Urothelium cell line (cell line): Measurements from ENCODE around the gene FIS1.

Experiments used
- DNase-seq: peaks from one replicate; pipeline ENCODE4 v3.0.0; 2011; ENCODE audit warnings: low spot score, mixed read lengths
- FAIRE-seq: peaks from 2 replicates; lab custom pipeline; 2011; peaks lifted over from hg19 to GRCh38; lab: Jason Lieb, UNC

Gene FIS1

DNA sequence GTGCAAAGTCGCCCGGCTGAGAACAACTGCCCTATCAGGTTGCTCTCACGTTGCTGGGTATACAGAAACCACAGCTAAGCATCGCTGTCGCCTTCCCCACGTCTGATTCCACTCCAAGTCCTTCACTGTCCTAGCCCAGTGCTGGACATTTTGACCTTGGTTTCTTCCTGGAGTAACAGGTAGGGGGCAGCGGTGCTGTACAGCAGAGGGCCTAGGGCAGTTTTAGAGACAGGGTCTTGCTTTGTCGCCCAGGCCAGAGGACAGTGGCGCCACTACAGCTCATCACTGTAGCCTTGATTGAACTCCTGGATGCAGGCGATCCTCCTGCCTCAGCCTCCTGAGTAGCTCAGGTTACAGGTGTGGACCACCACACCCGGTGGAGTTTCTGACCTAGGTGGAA is 9.8 kb downstream of the FIS1 start:
- DNase-seq (no peak), FAIRE-seq (no peak)

DNA sequence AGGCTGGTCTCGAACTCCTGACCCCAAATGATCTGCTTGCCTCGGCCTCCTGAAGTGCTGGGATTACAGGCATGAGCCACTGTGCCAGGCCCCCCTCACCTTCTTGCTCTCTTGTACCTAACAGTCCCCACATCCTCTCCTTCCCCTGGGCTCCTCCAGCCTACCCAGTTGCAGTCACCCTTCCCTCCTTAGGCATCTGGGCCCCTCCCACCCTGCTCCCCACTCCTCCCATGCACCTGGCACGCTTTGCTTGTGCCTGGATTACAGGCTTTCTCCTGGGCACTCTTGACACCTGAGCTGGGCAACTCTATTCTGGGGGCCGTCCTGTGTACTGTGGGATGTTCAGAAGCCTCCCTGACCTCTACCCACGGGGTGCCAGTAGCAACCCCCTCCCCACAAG is 10.2 kb downstream of the FIS1 start:
- no peak for DNase-seq
- no peak for FAIRE-seq

DNA sequence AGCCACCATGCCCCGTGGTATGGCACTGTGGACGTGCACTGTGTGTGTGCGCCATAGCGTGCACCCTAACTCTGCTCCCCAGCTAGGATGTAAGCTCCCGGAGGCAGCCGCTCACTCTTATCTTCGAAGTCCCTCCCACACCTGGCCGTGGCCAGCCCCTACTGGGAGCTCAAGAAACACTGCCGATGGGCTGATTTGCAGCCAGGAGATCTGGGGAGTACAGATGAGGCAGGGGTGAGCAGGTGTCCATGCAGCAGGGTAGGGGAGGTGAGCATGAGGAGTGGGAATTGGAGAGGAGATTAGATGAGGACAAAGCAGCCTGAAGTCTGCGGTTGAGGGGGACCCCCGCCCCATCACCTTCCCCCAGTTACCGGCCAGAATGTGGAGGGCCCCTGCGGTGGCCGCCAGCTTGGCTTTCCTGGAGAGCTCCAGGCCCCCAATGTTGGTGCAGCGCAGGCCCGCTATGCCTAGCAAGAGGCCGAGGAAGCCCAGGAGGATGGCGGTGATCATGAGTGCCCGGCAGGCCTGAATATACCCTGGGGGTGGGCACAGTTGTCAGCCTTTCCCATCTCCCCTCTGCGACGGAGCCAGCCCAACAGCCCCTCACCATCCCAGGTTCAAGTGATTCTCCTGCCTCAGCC is 10.9 kb downstream of the FIS1 start:
- FAIRE-seq (peak; percentile 32), DNase-seq (no peak)

DNA sequence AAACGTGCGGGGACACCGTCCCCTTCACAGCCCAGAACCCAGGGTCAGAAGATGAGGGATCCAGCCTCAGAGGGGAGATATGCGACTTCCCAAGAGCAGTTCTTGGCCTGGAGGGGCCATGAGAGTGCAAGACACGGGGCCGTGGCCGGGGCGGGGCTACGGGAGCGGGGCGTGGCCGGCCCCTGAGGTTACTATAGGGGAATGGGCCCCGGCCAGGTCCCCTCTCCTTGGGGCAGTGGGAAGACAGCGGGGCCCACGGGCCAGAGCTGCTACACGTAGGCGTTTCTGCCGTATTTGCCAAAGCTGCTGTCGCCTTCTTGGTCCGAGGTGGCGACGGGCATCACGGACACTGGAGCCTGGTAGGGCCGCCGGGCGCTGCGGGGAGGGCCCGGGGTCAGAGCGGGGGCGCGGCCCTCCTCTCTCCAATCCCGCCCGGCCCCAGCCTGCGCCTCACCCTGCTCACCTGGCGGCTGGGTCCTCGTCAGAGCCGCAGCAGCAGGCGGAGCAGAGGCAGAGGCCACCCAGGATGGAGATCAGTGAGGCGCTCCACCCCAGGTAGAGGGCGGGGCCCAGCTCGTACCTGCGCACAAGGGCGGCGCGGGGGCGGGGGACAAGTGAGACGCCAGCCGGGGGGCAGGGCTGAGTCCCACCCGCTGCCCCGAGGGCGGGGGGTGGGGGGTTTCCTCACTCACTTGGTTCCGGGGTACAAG is 12.6 kb downstream of the FIS1 start:
- DNase-seq: no peak
- no peak for FAIRE-seq

DNA sequence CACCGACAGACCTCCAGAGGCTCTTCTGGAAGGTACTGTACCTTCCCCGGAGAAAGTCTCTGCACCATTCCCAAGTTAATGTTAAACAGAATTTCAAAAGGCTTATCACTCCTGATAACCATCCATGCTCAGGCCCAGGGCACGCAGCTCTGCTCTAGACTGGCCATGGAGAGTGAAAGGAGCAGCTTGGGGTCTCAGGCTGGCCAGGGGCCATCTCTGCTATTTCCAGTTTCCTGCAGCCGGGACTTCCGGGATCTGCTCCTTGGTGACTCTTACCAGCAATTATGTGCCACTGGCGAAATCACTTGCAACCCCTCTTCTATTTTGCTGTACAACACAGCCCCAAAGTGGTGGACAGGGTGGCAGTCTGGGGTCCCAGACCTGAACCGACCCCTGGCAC is 13.2 kb downstream of the FIS1 start:
- DNase-seq (no peak), FAIRE-seq (no peak)

DNA sequence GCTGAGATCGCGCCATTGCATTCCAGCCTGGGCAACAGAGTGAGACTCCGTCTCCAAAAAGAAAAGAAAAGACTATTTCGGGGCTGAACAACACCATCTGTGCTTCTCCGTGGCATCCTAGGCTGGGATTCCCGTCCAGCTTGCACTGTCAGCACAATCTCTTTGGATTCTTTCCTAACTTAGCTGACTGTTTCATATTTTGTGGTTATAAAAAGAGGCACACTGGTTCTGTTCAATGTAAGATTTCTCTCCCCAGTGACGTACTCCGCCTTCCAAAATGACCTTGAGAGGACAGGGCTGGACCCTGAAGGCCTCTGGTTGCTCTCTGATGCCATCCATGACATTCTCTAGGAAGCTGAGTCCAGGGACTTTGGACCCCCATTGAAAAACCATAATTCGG is 18.2 kb downstream of the FIS1 start:
- FAIRE-seq (no peak), DNase-seq (no peak)

DNA sequence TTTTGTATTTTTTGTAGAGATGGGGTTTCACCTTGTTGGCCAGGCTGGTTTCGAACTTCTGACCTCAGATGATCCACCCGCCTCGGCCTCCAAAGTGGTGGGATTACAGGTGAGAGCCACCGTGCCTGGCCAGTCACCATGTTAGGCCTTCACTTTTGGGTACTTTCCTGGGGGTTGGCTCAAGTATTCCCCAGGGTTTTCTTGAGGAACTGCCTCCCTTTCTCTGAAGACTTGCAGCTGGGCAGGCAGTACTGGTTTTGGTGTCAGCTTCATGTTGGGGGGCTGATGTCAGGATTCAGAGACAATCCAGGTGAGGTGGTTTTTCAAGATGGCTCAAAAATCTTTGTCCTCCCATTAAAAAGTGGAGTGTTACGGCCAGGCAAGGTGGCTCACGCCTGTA is 19.2 kb downstream of the FIS1 start:
- no peak for FAIRE-seq
- DNase-seq: no peak

DNA sequence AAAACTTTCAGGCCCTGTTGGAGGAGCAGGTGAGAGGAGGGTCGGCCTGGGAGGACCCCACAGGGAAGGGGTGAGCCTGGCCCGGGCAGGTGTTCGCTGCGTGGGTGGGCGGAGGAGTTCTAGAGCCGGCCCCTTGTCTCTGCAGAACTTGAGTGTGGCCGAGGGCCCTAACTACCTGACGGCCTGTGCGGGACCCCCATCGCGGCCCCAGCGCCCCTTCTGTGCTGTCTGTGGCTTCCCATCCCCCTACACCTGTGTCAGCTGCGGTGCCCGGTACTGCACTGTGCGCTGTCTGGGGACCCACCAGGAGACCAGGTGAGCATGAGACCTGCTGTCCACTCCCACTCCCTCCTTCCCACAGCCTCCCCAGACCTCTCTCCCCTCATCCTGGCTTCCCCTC is 21.4 kb downstream of the FIS1 start:
- DNase-seq (no peak), FAIRE-seq (no peak)

DNA sequence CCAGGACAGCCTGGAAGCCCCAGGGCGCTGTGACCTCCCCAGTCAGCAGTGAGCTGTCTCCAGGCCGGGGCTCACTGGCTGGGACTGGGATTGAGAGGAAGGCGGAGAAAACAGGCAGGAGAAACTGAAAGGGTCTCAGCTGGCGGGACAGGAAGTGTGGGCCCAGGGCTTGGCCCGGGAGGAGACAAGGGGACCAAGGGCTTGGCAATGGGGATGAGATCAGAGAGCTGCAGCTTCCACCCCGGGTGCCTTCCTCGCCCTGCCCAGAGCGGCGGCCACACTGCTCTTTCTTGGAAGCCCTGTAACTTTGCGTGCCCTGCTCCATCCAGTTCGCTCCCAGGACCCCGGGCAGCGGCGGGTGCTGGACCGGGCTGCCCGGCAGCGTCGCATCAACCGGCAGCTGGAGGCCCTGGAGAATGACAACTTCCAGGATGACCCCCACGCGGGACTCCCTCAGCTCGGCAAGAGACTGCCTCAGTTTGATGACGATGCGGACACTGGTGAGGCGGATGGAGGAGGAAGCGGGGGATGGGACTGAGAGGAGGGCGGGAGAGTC is 22.5 kb downstream of the FIS1 start:
- FAIRE-seq (no peak), DNase-seq (no peak)

DNA sequence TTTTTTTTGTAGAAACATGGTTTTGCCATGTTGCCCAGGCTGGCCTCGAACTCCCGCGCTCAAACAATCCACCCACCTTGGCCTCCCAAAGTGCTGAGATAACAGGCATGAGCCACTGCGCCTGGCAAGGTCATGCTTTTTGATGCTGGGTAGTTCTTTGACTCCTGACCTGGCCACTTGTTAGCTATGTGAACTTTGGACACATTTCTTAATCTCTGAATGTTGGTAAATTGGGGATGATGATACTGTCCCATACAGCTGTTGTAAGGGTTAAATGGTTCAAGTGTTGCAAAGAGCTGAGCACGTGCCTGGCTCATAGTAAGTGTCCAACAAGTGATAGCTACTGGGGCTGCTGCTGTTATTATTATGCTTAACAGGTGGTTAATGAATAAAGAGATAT is 24.6 kb downstream of the FIS1 start:
- FAIRE-seq (no peak), DNase-seq (no peak)

DNA sequence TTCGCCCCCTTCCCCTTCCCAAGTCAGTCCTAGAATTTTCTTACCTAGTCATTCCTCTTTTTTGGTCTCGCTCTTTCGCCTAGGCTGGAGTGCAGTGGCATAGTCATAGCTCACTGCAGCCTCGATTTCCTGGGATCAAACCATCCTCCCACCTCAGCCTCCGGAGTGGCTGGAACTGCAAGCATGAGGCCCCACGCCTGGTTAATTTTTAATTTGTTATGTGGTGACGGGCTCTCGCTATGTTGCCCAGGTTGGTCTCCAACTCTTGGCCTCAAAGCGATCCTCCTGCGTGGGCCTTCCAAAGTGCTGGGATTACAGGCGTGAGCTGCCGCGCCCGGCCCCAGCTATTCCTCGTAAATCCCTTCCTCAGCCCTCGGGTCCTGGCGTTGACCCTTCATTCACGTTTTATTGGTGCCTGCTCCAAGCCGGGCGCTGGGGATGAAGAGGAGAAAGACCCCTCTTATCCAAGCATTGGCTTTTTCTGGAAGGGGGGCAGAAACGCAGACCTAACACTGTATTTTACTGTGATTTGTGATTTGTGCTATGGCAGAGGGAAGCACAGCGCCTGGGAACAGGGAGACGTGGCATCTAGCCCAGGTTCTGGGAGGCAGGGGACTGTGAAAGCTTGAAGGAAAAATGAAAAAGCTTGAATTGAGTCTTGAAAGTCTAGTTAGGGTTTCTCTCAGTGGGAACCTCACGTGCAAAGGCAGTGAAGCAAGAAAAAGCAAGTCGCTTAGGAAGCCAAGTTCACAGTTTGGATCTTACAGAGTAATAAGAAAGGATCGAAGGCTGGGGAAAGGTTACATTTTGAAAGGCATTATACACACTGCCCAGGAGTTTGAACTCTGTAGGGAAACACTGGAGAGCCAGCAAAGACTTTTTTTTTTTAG is 26.4 kb downstream of the FIS1 start:
- no peak for DNase-seq
- no peak for FAIRE-seq

DNA sequence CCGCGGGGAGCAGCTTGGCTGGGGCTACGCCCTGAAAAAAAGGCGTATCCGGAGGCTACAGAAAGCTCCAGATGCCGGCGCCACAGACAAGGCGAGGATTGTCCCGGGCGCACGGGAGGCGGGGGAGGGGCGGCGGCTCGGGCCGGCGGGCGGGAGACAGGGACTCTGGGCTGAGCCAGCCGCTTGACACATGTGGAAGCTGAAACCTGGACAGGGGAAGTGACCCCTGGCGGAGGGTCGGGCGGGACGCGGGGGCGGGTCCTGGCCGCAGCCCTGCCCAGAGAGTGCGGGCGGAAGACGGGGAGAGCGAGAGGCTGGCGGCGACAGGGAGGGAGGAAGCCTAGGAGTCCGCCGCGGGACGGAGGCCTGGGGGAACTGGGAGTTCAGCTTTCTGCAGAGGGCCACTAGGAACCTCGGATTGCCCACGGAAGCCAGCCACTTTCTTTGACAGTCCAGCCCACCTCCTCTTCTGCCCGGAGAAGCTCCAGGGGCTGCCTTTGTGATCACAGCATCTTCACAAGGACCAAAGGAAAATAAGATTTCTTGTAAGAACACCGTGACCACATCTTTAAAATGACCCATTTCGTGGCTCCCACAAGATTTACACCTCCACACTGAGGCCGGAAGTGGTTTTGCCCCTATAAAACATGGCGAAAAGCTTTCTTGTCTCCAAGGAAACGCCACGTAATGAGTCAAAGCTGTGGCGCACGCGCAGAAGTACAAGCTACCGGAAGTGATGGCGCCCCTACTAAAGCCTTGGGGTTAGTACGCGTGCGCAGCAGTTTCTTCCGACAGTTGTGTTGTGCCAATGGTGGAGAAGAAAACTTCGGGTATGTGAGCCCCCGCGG is 27.3 kb downstream of the FIS1 start, which contains the start of the genes PLOD3 and ZNHIT1:
TSS of gene PLOD3 (minus strand) at position 194 of the 848 bp plus-strand sequence. CDS start 307 bp downstream, outside the sequence.
TSS of gene ZNHIT1 (plus strand) at position 778 of the 848 bp plus-strand sequence. CDS start at position 809, 31 bp downstream.
- FAIRE-seq (peak; percentile 97), DNase-seq (peak; percentile 100)

DNA sequence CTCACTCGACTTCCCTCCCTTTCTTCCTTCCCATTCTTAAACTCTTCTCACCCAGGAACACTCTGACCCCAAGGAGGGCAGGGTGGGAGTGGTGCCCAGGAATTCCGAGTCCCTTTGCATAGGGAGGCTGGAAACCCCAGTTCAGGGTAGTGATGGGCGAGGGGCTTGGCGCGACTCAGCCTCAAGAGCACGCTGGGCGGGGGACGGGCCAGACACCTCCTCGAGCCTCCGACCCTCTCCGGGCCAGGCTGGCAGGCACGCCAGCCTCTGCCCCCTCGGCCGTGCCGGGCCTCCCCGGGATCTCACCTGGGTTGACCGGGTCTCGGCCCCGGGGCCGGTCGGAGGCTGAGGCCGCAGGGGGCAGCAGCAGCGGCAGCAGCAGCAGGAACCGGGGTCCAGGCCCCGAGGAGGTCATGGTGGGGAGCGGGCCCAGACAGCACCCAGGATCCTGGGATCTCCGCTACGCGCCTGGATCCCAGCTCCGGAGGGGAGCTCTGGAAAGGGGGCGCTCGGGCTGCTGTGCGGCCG is 28.0 kb downstream of the FIS1 start:
- no peak for DNase-seq

DNA sequence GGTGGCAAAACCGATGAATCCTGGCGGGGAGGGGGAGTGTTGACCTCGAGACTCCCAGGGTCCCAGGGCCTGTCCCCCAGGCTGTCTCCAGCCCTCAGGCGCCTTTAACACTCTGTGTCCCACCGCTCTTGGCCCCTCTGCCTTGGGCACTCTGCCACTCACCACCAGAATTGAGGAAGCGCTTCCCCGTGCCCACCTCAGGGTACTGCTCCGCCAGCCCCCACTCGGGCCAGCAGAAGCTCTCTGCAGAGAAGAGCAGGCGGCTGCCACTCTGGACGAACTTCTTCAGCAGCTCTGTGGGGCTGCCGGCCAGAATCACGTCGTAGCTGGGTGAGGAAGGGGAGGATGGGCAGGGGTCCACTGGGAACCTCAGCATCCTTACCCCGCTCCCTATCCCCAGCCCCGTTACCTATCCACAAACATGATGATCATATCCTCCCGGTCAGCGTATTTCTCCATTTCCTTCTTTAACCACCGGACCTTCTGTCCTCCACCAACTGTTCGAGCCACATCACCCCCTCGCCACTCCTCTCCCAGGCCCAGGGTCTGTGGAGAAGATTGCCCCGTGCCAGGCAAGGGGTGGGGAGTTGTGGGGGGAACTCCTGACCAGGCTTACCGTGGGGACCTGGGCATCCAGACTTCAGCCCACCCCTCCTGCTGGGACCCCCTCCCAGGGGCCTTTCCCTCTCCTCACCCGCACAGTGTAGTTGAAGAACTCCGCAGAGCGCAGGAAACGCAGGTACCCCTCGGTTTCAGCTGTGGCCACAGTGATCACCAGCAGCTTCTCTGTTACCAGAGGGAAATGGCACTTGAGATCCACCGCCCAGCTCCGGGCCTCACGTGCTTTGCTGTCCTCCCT is 28.7 kb downstream of the FIS1 start:
- no peak for FAIRE-seq
- DNase-seq: no peak

More for the DNA sequence above, 28.0 kb downstream of the FIS1 start:
- FAIRE-seq: no peak

DNA sequence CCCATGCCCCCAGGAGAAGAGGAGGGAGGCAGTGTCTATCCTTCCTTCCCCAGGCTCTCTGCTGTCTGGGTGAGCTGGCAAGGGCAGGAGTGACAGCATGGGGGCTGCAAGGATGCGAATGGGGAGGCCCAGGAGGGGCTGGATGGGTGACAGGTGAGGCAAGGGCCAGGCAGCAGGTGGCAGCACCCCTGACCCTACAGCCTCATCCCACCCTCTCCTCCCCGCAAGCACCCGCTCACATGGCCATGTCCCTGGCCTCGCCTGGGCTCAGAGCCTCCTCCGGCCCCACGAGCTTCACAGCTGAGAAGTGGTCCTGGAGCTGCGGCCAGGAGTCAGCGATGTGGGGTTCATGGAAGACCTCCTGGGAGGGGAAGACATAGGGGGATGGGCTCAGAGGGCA is 32.9 kb downstream of the FIS1 start:
- FAIRE-seq: no peak
- DNase-seq: no peak

DNA sequence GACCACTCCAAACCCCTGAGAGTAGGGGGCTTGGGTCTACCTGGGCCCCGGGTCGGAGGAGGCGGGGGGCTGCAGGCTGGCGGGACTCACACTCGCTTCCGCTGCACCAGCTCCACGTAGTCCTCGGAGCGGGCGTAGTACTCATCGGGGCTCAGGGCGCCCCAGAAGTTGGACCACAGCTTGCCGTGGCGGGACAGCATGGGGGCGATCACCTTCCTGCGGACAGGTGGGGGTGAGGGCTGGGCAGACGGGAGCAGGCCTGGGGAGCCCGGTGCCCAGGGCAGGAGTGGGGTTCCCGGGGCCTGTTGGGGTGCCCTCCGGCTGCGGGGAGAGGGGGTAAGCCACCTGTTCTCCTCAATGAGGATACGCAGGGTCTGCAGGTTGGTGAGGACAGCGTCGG is 33.4 kb downstream of the FIS1 start:
- FAIRE-seq (no peak), DNase-seq (no peak)

DNA sequence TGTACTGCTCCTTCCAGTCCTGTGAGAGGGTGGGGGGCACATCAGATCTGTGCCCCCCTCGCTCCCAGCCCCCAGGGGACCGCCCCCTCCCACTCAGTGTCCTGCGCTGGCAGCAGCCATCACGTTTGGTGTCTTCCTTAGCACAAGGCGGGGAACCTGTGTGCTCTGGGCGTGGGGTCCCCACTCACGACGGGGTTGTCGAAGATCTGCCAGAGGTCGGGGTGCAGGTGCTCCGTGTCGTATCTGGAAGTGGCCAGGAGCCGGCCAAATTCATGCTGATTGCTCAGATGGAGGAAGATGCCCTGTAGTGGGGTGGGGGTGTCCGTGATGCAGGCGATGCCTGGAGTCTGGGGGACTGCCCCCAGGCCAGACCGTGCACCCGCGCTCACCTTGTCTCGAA is 34.7 kb downstream of the FIS1 start:
- FAIRE-seq (no peak), DNase-seq (no peak)

DNA sequence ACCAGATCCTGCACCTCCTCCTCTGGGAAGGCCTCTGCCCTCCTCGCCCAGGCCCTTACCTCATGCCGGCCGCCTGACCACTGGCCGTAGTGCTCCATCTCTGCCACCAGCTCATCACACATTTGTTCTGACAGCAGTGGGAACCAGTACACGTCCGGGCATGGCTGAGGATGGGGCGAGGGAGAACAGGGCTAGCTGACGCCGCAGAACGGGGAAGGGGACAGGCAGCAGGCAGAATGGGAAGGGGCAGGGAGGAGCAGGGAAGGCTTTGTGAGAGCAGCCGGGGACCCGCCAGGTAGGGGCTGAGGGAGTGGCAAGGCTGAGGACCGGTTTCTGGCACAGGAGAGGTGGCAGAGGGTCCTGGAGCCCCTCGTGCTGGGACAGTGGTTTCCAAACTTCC is 36.1 kb downstream of the FIS1 start:
- FAIRE-seq: no peak
- no peak for DNase-seq

DNA sequence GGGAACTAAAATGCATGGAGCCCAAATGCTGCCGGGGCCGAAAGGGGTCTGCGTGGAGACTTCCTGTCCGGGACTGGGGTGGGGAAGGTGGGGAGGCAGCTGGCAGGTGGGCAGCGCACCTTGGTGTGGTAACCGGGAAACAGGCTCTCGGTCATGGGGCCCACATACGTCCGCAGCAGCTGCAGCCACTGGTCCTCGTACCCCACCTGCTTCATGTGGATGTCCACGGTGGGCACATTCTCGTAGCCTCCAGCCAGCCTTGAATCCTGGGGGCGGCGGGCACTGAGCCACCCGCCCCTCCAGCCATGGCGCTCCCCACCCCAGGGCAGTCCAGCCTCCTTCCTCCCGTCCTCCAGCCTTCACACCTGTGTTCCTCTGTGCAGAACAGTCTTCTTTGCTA is 37.4 kb downstream of the FIS1 start:
- FAIRE-seq: no peak
- no peak for DNase-seq
